Gastrocnemius medialis (tissue), 4 donors: Measurements from ENCODE around the gene ZFYVE28.

ENCODE experiments used
- CTCF ChIP-seq, 5 experiments: fragments of 450-650 bp in 3 of 5; fragments of 200-600 bp in 2 of 5; sonication (generic) in 2 of 5; IDR thresholded peaks in 4 of 5; conservative IDR thresholded peaks in 1 of 5; 1 replicate in 4 of 5; 2 replicates in 1 of 5; pipeline ENCODE4 v1.5.1; 2016 to 2019; ENCODE audit warnings: antibody characterized with exemption in 5 of 5, mild to moderate bottlenecking in 3 of 5, moderate library complexity in 3 of 5
- POLR2A ChIP-seq, 2 donors: fragments of 450-650 bp; IDR thresholded peaks; one replicate each; pipeline ENCODE4 v1.6.1; 2017; ENCODE audit warnings: antibody characterized with exemption in 2 of 2, mild to moderate bottlenecking in 2 of 2, moderate library complexity in 2 of 2

GRCh38 chr4:2418650-2419571, 466 bp upstream of the ZFYVE28 start, which contains the start of gene CFAP99:
- TF ChIP-seq CTCF (IDR thresholded peaks at IDR 0.05 in 4 of 5, conservative IDR thresholded peaks at IDR 0.05 in 1 of 5) (peak in 3 of 5 experiments; percentile 4 to 11 (median 5)), POLR2A (IDR thresholded peaks at IDR 0.05) (no peak)
